ENCODE measurements around the gene TRABD2A.

The TRABD2A gene

GRCh38 chr2:84830095-84830494, 50.8 kb downstream of the TRABD2A start:
- Mint-ChIP-seq H3K4me3 (no peak overlapping the region), H3K27me3 (no peaks in the 10 kb centered on the region), H3K27ac (no peak overlapping the region), H3K36me3 (peaks cover 51% of the 10 kb centered on the region), H3K9me3 (peaks cover 2% of the 10 kb centered on the region), H3K4me1 (peaks cover 6% of the 10 kb centered on the region)
- DNase-seq = no peak
- CTCF ChIA-PET = no interaction called here

- Mint-ChIP-seq H3K27ac (no peak overlapping the region), H3K4me1 (peaks cover 2% of the 10 kb centered on the region), H3K4me3 (no peak overlapping the region), H3K9me3 (no peaks in the 10 kb centered on the region), H3K27me3 (no peaks in the 10 kb centered on the region), H3K36me3 (peaks cover 50% of the 10 kb centered on the region)
- DNase-seq = no peak
- CTCF ChIA-PET = no interaction called here
Observed at GRCh38 chr2:84829693-84830092, 51.2 kb downstream of the TRABD2A start.

GRCh38 chr2:84827978-84828575, 52.8 kb downstream of the TRABD2A start:
- Mint-ChIP-seq H3K4me3 (no peak overlapping the region), H3K36me3 (peaks cover 57% of the 10 kb centered on the region), H3K9me3 (no peaks in the 10 kb centered on the region), H3K4me1 (no peaks in the 10 kb centered on the region), H3K27ac (peak overlapping the region; percentile 80), H3K27me3 (no peaks in the 10 kb centered on the region)
- no peak for DNase-seq
- CTCF ChIA-PET = interaction anchor here (1.0 kb wide), 1 partner anchor 10 kb away, joined by 4 read pairs; no protein-coding TSS in a partner anchor

GRCh38 chr2:84823788-84824187, 57.1 kb downstream of the TRABD2A start:
- Mint-ChIP-seq H3K36me3 (peaks cover 69% of the 10 kb centered on the region), H3K27ac (no peak overlapping the region), H3K4me3 (no peak overlapping the region), H3K4me1 (peaks cover 2% of the 10 kb centered on the region), H3K27me3 (no peaks in the 10 kb centered on the region), H3K9me3 (no peaks in the 10 kb centered on the region)
- no peak for DNase-seq
- CTCF ChIA-PET = no interaction called here

GRCh38 chr2:84823229-84823628, 57.7 kb downstream of the TRABD2A start:
- CTCF ChIA-PET = no interaction called here
- DNase-seq = no peak
- no peaks in the 10 kb centered on the region for H3K27me3 Mint-ChIP-seq
- no peak overlapping the region for H3K27ac Mint-ChIP-seq
- peaks cover 7% of the 10 kb centered on the region for H3K4me1 Mint-ChIP-seq
- H3K36me3 Mint-ChIP-seq = peaks cover 65% of the 10 kb centered on the region
- H3K9me3 Mint-ChIP-seq = no peaks in the 10 kb centered on the region
- H3K4me3 Mint-ChIP-seq = no peak overlapping the region

GRCh38 chr2:84821806-84822205, 59.1 kb downstream of the TRABD2A start:
- Mint-ChIP-seq H3K36me3 (peaks cover 55% of the 10 kb centered on the region), H3K4me3 (no peak overlapping the region), H3K27me3 (no peaks in the 10 kb centered on the region), H3K4me1 (peaks cover 21% of the 10 kb centered on the region), H3K9me3 (no peaks in the 10 kb centered on the region), H3K27ac (no peak overlapping the region)
- DNase-seq = no peak
- CTCF ChIA-PET = interaction anchor here (0.6 kb wide), 1 partner anchor 22 kb away, joined by 3 read pairs; no protein-coding TSS in a partner anchor

GRCh38 chr2:84817239-84817655, 63.6 kb downstream of the TRABD2A start:
- CTCF ChIA-PET = interaction anchor here (1.5 kb wide), 1 partner anchor 10 kb away, joined by 5 read pairs; no protein-coding TSS in a partner anchor
- DNase-seq = no peak
- Mint-ChIP-seq H3K36me3 (peaks cover 35% of the 10 kb centered on the region), H3K4me1 (peaks cover 36% of the 10 kb centered on the region), H3K27me3 (no peaks in the 10 kb centered on the region), H3K9me3 (peaks cover 3% of the 10 kb centered on the region), H3K27ac (no peak overlapping the region), H3K4me3 (no peak overlapping the region)

- Mint-ChIP-seq H3K4me1 (peaks cover 36% of the 10 kb centered on the region), H3K9me3 (peaks cover 3% of the 10 kb centered on the region), H3K27ac (no peak overlapping the region), H3K4me3 (no peak overlapping the region), H3K36me3 (peaks cover 28% of the 10 kb centered on the region), H3K27me3 (no peaks in the 10 kb centered on the region)
- no peak for DNase-seq
- CTCF ChIA-PET = no interaction called here
Observed at GRCh38 chr2:84816426-84817026, 64.4 kb downstream of the TRABD2A start.

- no peak overlapping the region for H3K4me3 Mint-ChIP-seq
- peaks cover 3% of the 10 kb centered on the region for H3K9me3 Mint-ChIP-seq
- H3K36me3 Mint-ChIP-seq = peaks cover 23% of the 10 kb centered on the region
- no peaks in the 10 kb centered on the region for H3K27me3 Mint-ChIP-seq
- DNase-seq = no peak
- peaks cover 34% of the 10 kb centered on the region for H3K4me1 Mint-ChIP-seq
- CTCF ChIA-PET = no interaction called here
- H3K27ac Mint-ChIP-seq = no peak overlapping the region
Observed at GRCh38 chr2:84815146-84815545, 65.7 kb downstream of the TRABD2A start.

- Mint-ChIP-seq H3K4me1 (peaks cover 16% of the 10 kb centered on the region), H3K4me3 (no peak overlapping the region), H3K9me3 (peaks cover 3% of the 10 kb centered on the region), H3K36me3 (peaks cover 14% of the 10 kb centered on the region), H3K27me3 (no peaks in the 10 kb centered on the region), H3K27ac (no peak overlapping the region)
- no peak for DNase-seq
- CTCF ChIA-PET = no interaction called here
Observed at GRCh38 chr2:84811839-84812431, 68.9 kb downstream of the TRABD2A start.

- no peak for DNase-seq
- CTCF ChIA-PET = no interaction called here
- Mint-ChIP-seq H3K9me3 (no peaks in the 10 kb centered on the region), H3K36me3 (peaks cover 4% of the 10 kb centered on the region), H3K4me3 (no peak overlapping the region), H3K27ac (no peak overlapping the region), H3K4me1 (no peaks in the 10 kb centered on the region), H3K27me3 (no peaks in the 10 kb centered on the region)
Observed at GRCh38 chr2:84808279-84808678, 72.6 kb downstream of the TRABD2A start.

- no peak for DNase-seq
- Mint-ChIP-seq H3K27ac (no peak overlapping the region), H3K4me1 (peaks cover 2% of the 10 kb centered on the region)
Observed at GRCh38 chr2:84807063-84807485, 73.8 kb downstream of the TRABD2A start.

GRCh38 chr2:84805250-84805958, 75.5 kb downstream of the TRABD2A start:
- DNase-seq = no peak
- Mint-ChIP-seq H3K4me3 (no peak overlapping the region), H3K9me3 (peaks cover 18% of the 10 kb centered on the region), H3K36me3 (peaks cover 14% of the 10 kb centered on the region), H3K27ac (no peak overlapping the region), H3K4me1 (peaks cover 8% of the 10 kb centered on the region), H3K27me3 (no peaks in the 10 kb centered on the region)
- CTCF ChIA-PET = no interaction called here

More at GRCh38 chr2:84807063-84807485, 73.8 kb downstream of the TRABD2A start:
- H3K9me3 Mint-ChIP-seq = peaks cover 10% of the 10 kb centered on the region
- H3K36me3 Mint-ChIP-seq = peaks cover 9% of the 10 kb centered on the region
- no peaks in the 10 kb centered on the region for H3K27me3 Mint-ChIP-seq
- H3K4me3 Mint-ChIP-seq = no peak overlapping the region
- CTCF ChIA-PET = interaction anchor here (1.6 kb wide), 1 partner anchor 65 kb away, joined by 4 read pairs; no protein-coding TSS in a partner anchor

GRCh38 chr2:84801811-84802210, 79.1 kb downstream of the TRABD2A start:
- peaks cover 16% of the 10 kb centered on the region for H3K4me1 Mint-ChIP-seq
- no peaks in the 10 kb centered on the region for H3K27me3 Mint-ChIP-seq
- no peak overlapping the region for H3K4me3 Mint-ChIP-seq
- peaks cover 20% of the 10 kb centered on the region for H3K36me3 Mint-ChIP-seq
- DNase-seq = no peak
- no peak overlapping the region for H3K27ac Mint-ChIP-seq
- H3K9me3 Mint-ChIP-seq = peaks cover 22% of the 10 kb centered on the region
- CTCF ChIA-PET = no interaction called here
